ENCODE results near the gene C2CD2.

GRCh38 chr21:41884501-41885030, 69.3 kb downstream of the C2CD2 start:
- TF ChIP-seq CTCF (conservative IDR thresholded peaks at IDR 0.05; ENCODE audit: low read depth, low read length): no peak
- TF ChIP-seq EZH2 (IDR thresholded peaks at IDR 0.05; ENCODE audit: low read length, unreplicated experiment): no peak
- no peak for TF ChIP-seq EZH2phosphoT487 (IDR thresholded peaks at IDR 0.05; ENCODE audit: borderline replicate concordance, low read length)

Data from PC-3 (cell line).